DMS 273 (cell line): ENCODE data around the gene KCNA2.

ENCODE experiments used
- DNase-seq: peaks from one replicate; lab custom pipeline; 2025; ENCODE audit not compliant: unreplicated experiment; lab: John Stamatoyannopoulos, UW

KCNA2 gene

GRCh38 chr1:110570901-110571300 lies 35.3 kb downstream of the KCNA2 start:
- no peak for DNase-seq

DNA sequence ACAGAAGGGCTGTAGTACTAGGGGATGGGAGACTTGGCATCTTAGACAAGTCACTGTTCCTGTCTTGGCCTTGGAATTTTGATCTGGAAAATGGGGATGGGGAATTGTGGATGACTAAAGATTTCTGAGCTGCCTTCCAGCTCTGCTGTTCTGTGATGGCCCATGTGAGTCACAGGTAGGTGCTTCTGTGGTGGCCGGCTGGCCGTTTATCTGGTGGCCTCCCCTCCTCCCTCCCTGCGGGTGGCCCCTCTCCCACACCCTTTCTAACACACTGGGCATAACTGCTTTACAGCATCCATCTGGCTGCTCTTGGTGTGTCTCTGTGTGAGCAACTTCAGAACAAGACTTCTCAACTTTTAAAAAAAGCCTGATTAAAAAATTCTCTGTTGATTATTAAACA lies 35.9 kb downstream of the KCNA2 start:
- DNase-seq, result no peak

DNA sequence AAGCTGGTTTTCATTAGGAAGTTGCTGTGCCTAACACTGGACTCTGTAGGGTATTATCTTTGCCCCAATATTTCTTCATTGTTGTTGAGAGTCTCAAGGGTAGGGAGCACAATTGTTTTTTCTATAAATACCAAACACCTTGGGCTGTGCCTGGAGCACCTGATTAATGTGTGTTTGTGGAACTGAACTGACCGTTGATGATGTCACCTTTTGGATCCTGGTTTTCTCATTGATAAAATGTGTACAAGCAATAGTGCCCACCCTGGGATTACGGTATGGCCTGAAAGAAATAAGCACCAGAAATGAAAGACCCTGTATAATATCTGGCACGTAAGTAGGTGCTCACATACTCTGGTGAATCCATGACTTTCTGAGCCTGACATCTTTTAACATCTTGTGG lies 39.3 kb downstream of the KCNA2 start:
- no peak for DNase-seq

DNA sequence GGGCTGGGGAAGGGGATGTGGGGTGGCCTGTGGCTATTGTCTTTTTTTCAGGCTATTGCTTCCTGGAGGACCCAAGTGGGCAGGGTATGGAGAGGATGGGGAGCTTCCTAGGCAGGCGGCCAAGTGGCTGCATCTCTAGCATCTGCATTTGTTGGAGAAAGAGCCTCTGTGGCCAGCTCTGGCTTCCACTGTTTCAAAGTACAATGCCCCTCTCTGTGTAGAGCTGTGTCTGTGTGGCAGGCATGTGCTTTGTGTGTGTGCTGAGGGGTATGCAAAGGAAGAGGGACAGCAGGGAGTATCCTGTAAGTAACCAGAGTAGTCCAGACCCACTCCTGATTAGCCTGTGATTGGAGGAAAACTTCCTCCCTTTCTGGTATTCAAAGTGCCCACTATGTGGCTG lies 40.6 kb downstream of the KCNA2 start:
- DNase-seq, result no peak

GRCh38 chr1:110563089-110563488 lies 43.1 kb downstream of the KCNA2 start:
- no peak for DNase-seq

GRCh38 chr1:110561596-110561995 lies 44.6 kb downstream of the KCNA2 start:
- DNase-seq, result no peak

- DNase-seq, result no peak
Observed at GRCh38 chr1:110559157-110559556, 47.0 kb downstream of the KCNA2 start.

DNA sequence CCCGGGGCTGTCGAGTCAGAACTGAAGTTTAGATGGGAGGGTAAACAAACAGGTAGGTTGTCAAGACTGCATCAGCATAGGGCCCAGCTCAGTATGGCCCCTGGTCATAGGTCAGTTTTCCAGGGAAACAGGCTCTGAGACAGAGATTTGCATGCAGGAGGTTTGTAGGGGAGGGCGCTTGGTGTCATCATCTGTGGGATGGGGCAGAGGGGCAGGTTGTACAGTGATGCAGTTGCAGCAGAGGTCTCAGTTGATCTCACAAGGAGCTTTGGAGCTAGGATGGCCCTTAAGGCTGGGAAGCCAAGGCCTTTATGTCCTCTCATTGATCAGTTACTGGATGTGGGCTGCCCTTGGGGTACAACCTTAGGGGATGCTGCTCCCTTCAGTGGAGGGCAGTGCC lies 48.7 kb downstream of the KCNA2 start:
- DNase-seq, result no peak

DNA sequence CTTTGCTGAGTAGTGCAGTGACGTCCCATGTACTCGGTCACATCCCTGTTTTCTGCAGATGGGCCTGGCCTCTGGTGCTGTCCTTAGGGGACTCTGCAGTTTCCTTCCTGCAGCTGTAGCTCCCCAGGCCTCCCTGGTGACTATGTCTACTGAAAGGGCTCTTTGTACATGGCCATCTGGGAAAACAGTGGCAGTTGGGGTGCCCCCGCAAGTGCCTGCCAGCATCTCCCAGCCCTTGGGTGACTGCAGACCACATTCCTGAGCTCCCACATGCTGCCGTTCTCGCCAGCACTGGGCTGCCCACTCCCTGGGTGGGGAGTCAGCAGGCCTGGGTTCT lies 49.7 kb downstream of the KCNA2 start:
- DNase-seq, result peak; percentile 73

- DNase-seq, result peak; percentile 89
Observed at GRCh38 chr1:110555807-110556470, 50.2 kb downstream of the KCNA2 start.

DNA sequence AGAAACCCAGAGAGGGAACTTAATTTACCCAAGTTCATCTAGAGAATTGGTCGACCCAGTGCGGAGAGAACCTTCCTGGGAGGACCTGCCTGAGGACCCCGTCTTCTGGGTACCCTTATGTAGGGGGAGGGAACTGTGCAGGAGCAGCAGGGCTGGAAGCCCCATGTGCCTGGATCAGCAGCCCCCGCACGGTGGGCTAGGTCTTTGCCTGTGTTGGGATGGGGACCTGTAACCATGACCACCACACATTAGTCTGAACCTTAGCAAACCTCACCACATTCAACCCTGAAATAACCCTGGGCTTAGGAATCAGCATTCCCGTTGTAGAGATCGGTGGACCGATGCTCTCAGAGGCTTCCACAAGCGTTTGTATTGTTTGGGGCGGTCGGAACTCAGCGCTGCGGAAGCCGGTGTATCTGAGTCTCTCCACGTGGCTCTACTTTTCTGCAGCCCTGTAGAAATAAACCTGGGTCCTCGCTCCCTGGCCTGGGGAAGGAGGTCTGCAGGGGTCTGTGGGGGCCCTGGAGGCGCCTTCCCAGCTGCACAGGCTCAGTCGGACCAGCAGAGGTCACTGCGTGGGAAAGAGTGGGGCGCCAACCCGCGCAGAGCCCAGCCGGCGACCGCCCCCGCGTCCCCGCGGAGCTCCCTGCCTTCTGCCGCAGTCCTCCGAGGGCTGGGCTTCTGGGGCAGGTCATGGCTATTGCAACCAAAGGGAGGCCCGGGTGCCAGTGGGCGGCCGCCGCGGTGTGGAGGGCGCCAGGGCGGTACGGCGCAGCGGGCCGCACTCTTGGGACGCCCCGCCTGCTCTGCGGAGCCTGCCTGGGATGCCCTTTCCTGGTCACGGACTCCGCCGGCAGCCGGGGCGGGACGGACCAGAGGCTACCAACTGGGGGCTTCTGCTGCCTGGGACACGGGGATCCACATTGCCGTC lies 51.0 kb downstream of the KCNA2 start:
- DNase-seq, result peak; percentile 82

DNA sequence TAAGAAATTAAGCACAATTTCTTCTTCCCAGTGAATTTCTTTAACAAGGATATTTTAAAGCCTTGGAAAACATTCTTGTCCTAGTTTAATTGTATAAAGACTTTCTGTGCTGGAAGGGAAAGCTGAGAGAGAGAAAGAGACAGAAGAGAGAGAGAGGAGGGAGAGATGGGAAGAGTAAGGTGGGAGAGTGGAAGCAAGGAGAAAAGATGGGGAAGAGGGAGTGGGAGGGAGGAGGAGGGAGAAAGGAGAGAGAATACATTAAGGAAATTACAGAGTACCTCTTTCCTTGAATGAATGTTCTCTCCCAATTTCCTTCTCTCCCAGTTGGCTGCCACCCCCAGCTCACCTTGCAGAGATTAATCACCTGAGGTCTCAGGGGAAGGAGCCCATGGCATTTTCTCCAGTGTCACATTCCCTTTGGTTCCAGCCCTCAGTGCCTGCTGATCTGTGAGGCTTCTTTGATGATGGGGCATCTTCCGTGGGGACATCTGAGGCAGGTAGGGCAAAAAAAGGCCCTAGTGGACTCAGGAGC lies 54.8 kb downstream of the KCNA2 start:
- DNase-seq, result no peak

GRCh38 chr1:110549831-110550230 lies 56.3 kb downstream of the KCNA2 start:
- DNase-seq, result no peak

GRCh38 chr1:110548381-110548780 lies 57.8 kb downstream of the KCNA2 start:
- peak; percentile 75 for DNase-seq

GRCh38 chr1:110547017-110547416 lies 59.1 kb downstream of the KCNA2 start:
- no peak for DNase-seq

DNA sequence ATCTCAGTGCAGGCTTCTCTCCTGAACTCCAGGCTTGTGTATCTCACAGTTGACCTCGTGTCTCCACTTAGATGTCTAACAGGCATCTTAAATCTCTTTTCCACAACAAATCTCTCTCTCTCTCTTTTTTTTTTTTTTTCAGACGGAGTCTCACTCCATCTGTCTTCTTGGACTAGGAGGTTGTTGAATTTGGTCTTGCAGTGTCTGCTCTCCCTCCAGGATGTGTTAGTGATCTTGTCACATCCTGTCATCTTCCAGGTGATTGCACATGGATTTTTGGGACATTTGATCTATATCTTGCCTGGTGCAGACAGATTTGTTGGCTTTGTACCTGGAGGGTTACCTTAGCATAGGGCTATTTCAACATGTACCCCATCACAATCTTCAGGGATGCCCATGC lies 60.7 kb downstream of the KCNA2 start:
- no peak for DNase-seq

- no peak for DNase-seq
Observed at GRCh38 chr1:110544753-110545152, 61.4 kb downstream of the KCNA2 start.
